OCI-M1 (cell line): ENCODE measurements around the gene KDM6A.
A peak's percentile ranks its signal among the peaks of the same experiment; 100 is the strongest.
"Not testable (repeated sequence)": the region's sequence is repeated elsewhere in the genome, so short reads cannot be mapped to it uniquely, and the experiment has no call there.

Experiments used
- DNase-seq: peaks from one replicate; lab custom pipeline; 2025; lab: John Stamatoyannopoulos, UW

KDM6A gene

GRCh38 chrX:44922980-44923379, 50.0 kb downstream of the KDM6A start:
- DNase-seq: no peak

GRCh38 chrX:44927398-44927797, 54.4 kb downstream of the KDM6A start:
- no peak for DNase-seq

- DNase-seq: no peak
Measured at GRCh38 chrX:44931441-44931973, 58.5 kb downstream of the KDM6A start.

GRCh38 chrX:44935172-44935571, 62.2 kb downstream of the KDM6A start:
- no peak for DNase-seq

- DNase-seq: no peak
Measured at GRCh38 chrX:44935640-44936039, 62.7 kb downstream of the KDM6A start.

GRCh38 chrX:44937606-44938005, 64.6 kb downstream of the KDM6A start:
- DNase-seq: no peak

- DNase-seq: no peak
Measured at GRCh38 chrX:44938111-44938510, 65.1 kb downstream of the KDM6A start.

GRCh38 chrX:44940541-44940940, 67.6 kb downstream of the KDM6A start:
- not testable (repeated sequence) for DNase-seq

- no peak for DNase-seq
Measured at GRCh38 chrX:44943007-44943406, 70.0 kb downstream of the KDM6A start.

GRCh38 chrX:44944894-44945293, 71.9 kb downstream of the KDM6A start:
- DNase-seq: peak; percentile 6

- peak; percentile 28 for DNase-seq
Measured at GRCh38 chrX:44945736-44946135, 72.7 kb downstream of the KDM6A start.

- DNase-seq: peak; percentile 28
Measured at GRCh38 chrX:44946771-44947170, 73.8 kb downstream of the KDM6A start.

GRCh38 chrX:44947995-44948394, 75.0 kb downstream of the KDM6A start:
- DNase-seq: no peak

- no peak for DNase-seq
Measured at GRCh38 chrX:44948406-44948805, 75.4 kb downstream of the KDM6A start.

- DNase-seq: no peak
Measured at GRCh38 chrX:44949125-44949524, 76.1 kb downstream of the KDM6A start.

GRCh38 chrX:44950471-44951366, 77.7 kb downstream of the KDM6A start:
- peak; percentile 64 for DNase-seq

GRCh38 chrX:44951572-44952067, 78.6 kb downstream of the KDM6A start:
- DNase-seq: no peak

GRCh38 chrX:44952329-44953027, 79.5 kb downstream of the KDM6A start:
- DNase-seq: no peak

- DNase-seq: no peak
Measured at GRCh38 chrX:44953734-44954502, 80.9 kb downstream of the KDM6A start.

- no peak for DNase-seq
Measured at GRCh38 chrX:44954562-44954961, 81.6 kb downstream of the KDM6A start.

- no peak for DNase-seq
Measured at GRCh38 chrX:44957848-44958247, 84.9 kb downstream of the KDM6A start.

- DNase-seq: no peak
Measured at GRCh38 chrX:44958480-44958879, 85.5 kb downstream of the KDM6A start.
